ENCODE results near the gene JARID2.

JARID2 gene

DNA sequence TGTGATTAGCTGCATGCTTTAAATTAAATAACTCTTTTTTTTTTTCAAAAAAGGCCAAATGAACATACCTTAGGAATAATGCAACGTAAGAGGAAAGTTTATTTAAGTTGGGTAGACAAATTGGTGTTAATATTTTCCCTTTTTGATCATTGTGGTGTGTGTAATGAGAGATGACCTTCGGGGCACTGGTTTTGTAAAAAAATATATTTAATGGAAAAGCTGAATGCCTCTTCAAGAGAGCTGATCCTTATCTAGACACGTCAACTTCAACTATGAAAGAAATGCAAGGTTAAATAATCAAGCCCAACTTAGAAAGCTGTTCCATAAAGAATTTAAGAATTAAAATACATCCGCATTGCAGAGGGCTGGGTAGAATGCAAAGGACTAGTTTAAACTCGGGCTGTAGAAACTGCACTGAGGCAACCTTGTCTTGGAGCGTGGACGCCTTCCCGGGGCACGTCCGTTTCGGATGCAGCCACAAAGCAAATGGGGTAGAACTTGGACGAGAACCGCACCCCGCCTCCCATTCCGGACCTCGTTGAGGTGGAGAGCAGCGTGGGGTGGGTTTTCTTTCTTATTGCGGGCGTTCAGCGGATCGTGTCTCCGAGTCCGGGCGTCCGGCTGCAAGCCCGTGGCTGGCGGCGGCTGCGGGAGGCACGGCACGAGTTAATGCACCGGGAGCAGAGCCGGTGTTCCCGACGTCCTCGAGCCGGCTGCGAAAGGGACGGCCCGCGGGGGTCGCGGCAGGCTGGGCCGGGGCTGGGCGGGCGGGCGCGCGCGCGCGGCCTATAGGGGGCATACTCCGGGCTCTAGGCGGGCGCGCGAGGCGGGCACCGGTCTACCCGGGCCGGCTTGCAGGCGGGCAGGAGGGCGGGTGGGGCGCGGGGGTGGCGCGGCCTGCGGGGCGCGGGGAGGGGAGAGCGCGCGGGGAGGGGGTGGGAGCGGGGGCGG, 1.9 kb downstream of the JARID2 start:
- H3K4me3 ChIP-seq (ENCODE audit: low read depth, low read length), result peak overlapping the region; percentile 77
- TF ChIP-seq, protein P1, sequence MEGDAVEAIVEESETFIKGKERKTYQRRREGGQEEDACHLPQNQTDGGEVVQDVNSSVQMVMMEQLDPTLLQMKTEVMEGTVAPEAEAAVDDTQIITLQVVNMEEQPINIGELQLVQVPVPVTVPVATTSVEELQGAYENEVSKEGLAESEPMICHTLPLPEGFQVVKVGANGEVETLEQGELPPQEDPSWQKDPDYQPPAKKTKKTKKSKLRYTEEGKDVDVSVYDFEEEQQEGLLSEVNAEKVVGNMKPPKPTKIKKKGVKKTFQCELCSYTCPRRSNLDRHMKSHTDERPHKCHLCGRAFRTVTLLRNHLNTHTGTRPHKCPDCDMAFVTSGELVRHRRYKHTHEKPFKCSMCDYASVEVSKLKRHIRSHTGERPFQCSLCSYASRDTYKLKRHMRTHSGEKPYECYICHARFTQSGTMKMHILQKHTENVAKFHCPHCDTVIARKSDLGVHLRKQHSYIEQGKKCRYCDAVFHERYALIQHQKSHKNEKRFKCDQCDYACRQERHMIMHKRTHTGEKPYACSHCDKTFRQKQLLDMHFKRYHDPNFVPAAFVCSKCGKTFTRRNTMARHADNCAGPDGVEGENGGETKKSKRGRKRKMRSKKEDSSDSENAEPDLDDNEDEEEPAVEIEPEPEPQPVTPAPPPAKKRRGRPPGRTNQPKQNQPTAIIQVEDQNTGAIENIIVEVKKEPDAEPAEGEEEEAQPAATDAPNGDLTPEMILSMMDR (IDR thresholded peaks at IDR 0.05; ENCODE audit: low read depth, low read length), result no peak

DNA sequence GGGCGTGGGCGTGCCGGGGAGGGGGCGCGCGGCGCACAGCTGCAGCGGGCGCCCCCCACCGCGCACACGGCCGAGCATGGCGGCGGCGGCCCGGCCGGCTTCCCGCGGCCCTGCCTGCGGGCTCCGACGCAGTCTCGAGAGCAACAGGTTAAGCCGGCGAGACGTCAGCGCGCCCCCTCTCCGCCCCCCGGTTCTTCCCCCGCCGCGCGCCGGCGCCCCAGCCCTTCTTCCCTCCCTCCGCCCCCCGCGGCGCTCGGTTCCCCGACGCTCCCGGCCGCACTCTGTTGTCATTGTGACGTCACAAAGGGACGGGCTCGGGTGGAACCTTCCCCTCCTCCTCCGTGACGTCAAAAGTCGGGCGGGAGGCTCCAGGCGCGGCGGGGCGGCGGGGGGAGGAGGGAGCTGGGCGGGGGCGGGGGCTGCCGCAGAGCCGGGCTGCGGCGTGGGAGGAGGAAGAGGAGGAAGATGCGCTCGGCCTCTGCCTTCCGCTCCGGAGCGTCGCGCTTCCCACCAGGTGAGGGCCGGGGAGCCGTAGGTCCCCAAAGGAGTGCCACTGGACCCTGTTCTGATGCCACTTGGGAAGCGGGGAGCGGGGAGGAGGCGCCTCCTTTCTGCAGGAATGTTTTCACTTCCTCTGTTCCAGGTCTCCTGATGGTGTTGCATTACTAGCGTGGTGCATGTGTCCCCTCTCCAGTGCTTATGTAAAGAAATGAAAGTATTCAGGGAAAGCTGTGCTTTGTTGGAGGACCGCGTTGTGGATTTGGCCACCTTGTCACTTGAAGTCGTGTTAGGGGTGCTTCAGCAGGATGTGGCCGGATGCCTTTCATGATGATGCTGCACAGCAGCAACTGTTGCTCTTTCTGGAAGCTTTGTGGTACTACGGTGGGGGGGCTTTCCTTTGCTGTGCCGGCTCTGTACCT, 2.8 kb downstream of the JARID2 start:
- TF ChIP-seq, protein P1 (IDR thresholded peaks at IDR 0.05; ENCODE audit: low read depth, low read length), result peak; percentile 10; the same call in 1 of the 2 replicates

DNA sequence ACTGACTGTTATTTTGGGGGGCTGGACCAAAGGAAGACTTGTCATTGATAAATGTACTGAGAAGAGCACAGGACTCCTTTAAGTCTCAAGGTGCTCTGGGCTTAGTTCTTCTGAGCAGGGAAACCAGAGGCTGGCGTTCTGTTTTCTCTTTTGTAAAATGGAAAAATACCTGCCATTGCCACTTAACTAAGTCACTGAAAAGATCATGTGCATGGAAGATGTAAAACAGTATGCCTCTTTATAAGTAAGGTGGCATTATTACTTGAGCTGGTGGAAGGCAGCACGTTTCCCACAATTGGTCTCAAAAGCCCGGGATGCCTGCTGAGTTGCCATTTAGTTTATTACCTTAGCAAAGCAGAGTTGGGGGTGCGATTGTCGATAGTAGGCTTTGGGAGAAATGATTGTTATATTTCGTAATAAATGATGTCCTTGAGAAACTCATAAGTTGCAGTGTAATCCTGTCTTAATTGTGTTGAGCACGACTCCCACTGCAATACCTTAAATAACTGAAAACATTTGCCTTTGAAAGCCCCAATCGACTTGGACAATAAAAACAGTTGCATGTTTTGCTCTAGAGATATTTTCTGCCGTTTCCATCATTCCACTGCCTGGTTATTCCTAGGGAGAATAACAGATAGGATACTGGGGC, 3.6 kb downstream of the JARID2 start:
- TF ChIP-seq, protein P1 (IDR thresholded peaks at IDR 0.05; ENCODE audit: low read depth, low read length), result no peak
- H3K4me3 ChIP-seq (ENCODE audit: low read depth, low read length), result peak overlapping the region; percentile 74

More for the DNA sequence above, 2.8 kb downstream of the JARID2 start:
- peak overlapping the region; percentile 74 for H3K4me3 ChIP-seq (ENCODE audit: low read depth, low read length)

DNA sequence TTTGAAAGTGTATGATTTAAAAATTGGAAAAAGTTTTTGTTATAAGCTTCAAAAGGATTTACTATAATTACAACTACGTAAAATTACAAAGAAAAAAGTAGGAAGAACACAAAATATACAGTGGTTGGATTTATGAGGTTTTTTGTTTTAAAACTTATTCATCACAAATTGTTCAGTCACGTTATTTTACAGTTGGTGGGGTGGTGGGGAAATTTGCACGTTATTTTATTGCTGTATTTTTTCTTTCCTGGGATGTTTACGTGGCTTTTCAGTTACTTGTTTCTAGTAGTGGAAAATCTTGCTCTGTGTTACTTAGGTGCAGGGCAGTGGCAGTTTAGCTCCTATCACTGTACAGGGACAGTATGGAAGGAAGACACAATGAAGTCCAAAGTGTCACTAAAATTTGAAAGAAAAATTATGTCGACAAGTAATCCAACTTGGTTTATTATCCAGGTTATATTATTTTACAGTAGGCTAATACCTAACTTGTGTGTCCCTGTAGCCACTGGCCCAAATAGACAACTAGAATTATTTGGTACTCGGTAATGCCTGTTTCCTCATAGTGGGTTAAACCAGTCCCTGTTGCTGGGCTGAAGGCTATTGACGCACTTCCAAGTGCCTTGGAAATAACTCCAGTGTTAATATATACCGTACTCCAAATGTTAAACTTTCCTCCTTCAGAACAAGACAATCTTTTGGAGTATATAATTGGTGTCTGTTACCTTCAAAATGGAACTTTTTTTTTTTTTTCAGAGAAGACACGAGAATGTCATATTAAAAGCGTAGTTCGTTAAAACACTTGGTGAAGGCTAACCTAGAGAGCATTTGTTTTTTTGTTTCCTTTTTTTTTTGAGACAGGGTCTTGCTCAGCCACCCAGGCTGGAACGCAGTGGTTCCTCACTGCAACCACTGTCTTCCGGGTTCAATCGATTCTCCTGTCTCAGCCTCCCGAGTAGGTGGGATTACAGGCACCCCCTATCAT, 4.6 kb downstream of the JARID2 start:
- H3K4me3 ChIP-seq (ENCODE audit: low read depth, low read length), result no peak overlapping the region
- TF ChIP-seq, protein P1 (IDR thresholded peaks at IDR 0.05; ENCODE audit: low read depth, low read length), result no peak

DNA sequence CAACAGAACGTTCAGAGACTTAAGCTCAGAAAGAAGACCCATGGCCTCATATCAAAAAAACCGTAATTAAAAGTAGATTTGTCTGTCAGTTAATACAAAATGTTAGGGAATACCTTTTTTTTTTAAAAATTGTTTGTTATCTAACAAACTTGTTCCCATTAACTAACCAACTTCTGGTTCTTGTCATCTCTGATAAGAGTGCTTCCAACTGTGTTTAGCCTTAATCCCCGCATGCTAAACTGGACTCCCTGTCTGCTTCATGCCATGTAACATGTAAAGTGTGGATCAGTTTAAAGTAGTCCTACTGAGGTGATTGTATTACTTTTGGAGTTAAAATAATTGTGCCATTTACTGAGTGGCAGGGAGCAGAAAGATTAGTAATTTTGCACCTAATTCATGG, 6.3 kb downstream of the JARID2 start:
- TF ChIP-seq, protein P1 (IDR thresholded peaks at IDR 0.05; ENCODE audit: low read depth, low read length), result no peak
- no peak overlapping the region for H3K4me3 ChIP-seq (ENCODE audit: low read depth, low read length)
